Lower leg skin (tissue), 4 donors: Measurements from ENCODE around the gene ZFYVE28. TPM values are rescaled to one million over a fixed set of nuclear protein-coding genes. Genes with fewer than 3 reads are reported as not detected.

Experiments used
- DNase-seq, 2 donors: peaks; one replicate each; pipeline ENCODE4 v3.0.0-alpha.2; 2019; ENCODE audit warnings: low spot score in 2 of 2
- H3K4me3 ChIP-seq: fragments of 200-600 bp; sonication (generic); 2 replicates; pipeline ENCODE4 v1.5.1; 2017; ENCODE audit warnings: mild to moderate bottlenecking, low read depth; ENCODE audit not compliant: poor library complexity, severe bottlenecking
- CTCF ChIP-seq, 3 donors: fragments of 450-650 bp; IDR thresholded peaks; one replicate each; pipeline ENCODE4 v1.5.1; 2016; ENCODE audit warnings: antibody characterized with exemption in 3 of 3, mild to moderate bottlenecking in 3 of 3, moderate library complexity in 2 of 3
- POLR2A ChIP-seq, 2 donors: fragments of 450-650 bp; IDR thresholded peaks; one replicate each; pipeline ENCODE4 v1.6.1; 2016 to 2017; ENCODE audit warnings: antibody characterized with exemption in 2 of 2, mild to moderate bottlenecking in 1 of 2, moderate library complexity in 1 of 2
- WGBS, 2 donors: methylation state at CpG; one replicate each; pipeline ENCODE4 v1.1.5; 2018; 5-methylcytosine and 5-hydroxymethylcytosine counted together
- intact Hi-C: fragments of 100-400 bp; cut with DNase I; formaldehyde crosslinking; loops from one replicate; pipeline ENCODE4 v1.15.0; 2023; ENCODE audit warnings: low total_unique reads
- total RNA-seq, 4 donors: library from RNA; depleted of rRNA; stranded (reverse); fragments of >200 nt; gene quantifications; one replicate each; pipeline ENCODE4 v1.1.0, GENCODE V29; 2016

Gene ZFYVE28
- total RNA-seq, 4 donors from 2014 or later: 5.0 to 12.8 (median 9.9) TPM

GRCh38 chr4:2348786-2349185 is 69.7 kb downstream of the ZFYVE28 start:
- no peak overlapping the region for H3K4me3 ChIP-seq
- 66 to 72% methylated on average over 3 of the region's 3 CpGs for WGBS, 2 donors
- TF ChIP-seq CTCF (IDR thresholded peaks at IDR 0.05) (no peak), POLR2A (IDR thresholded peaks at IDR 0.05) (no peak)
- intact Hi-C loops: no loop called here
- no peak for DNase-seq

- no peak for TF ChIP-seq CTCF (IDR thresholded peaks at IDR 0.05)
- TF ChIP-seq POLR2A (IDR thresholded peaks at IDR 0.05): no peak
- intact Hi-C loops: no loop called here
- no peak for DNase-seq
- H3K4me3 ChIP-seq: no peak overlapping the region
- 81 to 85% methylated on average over 4 of the region's 4 CpGs for WGBS, 2 donors
Measured at GRCh38 chr4:2347190-2347589, 71.3 kb downstream of the ZFYVE28 start.

GRCh38 chr4:2343476-2343875 is 75.0 kb downstream of the ZFYVE28 start:
- H3K4me3 ChIP-seq: no peak overlapping the region
- TF ChIP-seq POLR2A (IDR thresholded peaks at IDR 0.05): no peak
- no peak for TF ChIP-seq CTCF (IDR thresholded peaks at IDR 0.05)
- intact Hi-C loops: no loop called here
- 98 to 100% methylated on average over 2 of the region's 2 CpGs for WGBS, 2 donors
- peak in 1 of 2 donors; percentile 36 for DNase-seq

- peak in 1 of 2 donors; percentile 54 for DNase-seq
- no peak overlapping the region for H3K4me3 ChIP-seq
- no peak for TF ChIP-seq CTCF (IDR thresholded peaks at IDR 0.05)
- 89% methylated on average over 15 to 16 of the region's 16 CpGs for WGBS, 2 donors
- intact Hi-C loops: no loop called here
Measured at GRCh38 chr4:2341911-2342652, 76.4 kb downstream of the ZFYVE28 start.

- intact Hi-C loops: no loop called here
- 92 to 97% methylated on average over 27 to 28 of the region's 28 CpGs for WGBS, 2 donors
- no peak overlapping the region for H3K4me3 ChIP-seq
- peak in 1 of 2 donors; percentile 70 for DNase-seq
- TF ChIP-seq CTCF (IDR thresholded peaks at IDR 0.05) (no peak), POLR2A (IDR thresholded peaks at IDR 0.05) (no peak)
Measured at GRCh38 chr4:2341261-2341841, 77.1 kb downstream of the ZFYVE28 start.
